ENCODE results near the gene MN1. TPM values are rescaled to one million over a fixed set of nuclear protein-coding genes. Genes with fewer than 3 reads are reported as not detected.

Gene MN1
- total RNA-seq, 4 donors from 2014 or later = 2.0 to 9.7 (median 8.2) TPM

DNA sequence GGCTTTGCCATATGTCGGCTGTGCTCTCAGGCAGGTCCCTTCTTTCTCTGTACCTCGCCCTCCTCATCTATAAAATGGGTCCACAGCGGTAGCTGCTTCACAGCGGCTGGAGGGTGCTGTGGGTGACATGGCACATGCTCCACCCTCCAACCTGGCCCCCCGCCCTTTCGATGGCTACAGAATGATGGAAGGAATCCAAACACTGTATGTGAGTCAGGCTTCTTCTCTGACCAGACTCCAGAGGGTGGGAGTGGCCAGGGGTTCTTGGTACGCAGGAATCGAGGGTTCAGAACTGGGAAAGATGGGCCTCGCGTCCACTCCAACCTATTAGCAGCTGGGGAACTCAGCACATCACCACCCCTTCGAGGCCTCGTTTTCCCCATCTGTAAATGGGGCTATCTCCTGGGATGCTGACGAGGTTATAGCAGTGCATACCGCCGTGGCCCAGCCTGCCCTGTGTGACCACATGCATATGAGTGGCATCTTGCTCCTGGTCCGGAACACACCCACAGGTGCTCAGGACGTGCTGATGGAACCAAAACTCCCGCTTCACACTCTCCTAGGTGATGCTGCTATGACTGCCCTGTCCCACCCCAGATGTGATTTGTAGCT, 26.4 kb downstream of the MN1 start:
- Histone ChIP-seq H3K9me3 (no peaks in the 10 kb centered on the region), H3K4me3 (no peak overlapping the region), H3K36me3 (no peaks in the 10 kb centered on the region), H3K4me1 (no peaks in the 10 kb centered on the region), H3K27me3 (no peaks in the 10 kb centered on the region), H3K27ac (no peak overlapping the region)
- no peak for DNase-seq
- intact Hi-C loops (cut with DNase I; ENCODE audit: low total_unique reads) = no loop called here
- TF ChIP-seq POLR2A (IDR thresholded peaks at IDR 0.05) = no peak
- TF ChIP-seq, protein P1, sequence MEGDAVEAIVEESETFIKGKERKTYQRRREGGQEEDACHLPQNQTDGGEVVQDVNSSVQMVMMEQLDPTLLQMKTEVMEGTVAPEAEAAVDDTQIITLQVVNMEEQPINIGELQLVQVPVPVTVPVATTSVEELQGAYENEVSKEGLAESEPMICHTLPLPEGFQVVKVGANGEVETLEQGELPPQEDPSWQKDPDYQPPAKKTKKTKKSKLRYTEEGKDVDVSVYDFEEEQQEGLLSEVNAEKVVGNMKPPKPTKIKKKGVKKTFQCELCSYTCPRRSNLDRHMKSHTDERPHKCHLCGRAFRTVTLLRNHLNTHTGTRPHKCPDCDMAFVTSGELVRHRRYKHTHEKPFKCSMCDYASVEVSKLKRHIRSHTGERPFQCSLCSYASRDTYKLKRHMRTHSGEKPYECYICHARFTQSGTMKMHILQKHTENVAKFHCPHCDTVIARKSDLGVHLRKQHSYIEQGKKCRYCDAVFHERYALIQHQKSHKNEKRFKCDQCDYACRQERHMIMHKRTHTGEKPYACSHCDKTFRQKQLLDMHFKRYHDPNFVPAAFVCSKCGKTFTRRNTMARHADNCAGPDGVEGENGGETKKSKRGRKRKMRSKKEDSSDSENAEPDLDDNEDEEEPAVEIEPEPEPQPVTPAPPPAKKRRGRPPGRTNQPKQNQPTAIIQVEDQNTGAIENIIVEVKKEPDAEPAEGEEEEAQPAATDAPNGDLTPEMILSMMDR (IDR thresholded peaks at IDR 0.05) = no peak

DNA sequence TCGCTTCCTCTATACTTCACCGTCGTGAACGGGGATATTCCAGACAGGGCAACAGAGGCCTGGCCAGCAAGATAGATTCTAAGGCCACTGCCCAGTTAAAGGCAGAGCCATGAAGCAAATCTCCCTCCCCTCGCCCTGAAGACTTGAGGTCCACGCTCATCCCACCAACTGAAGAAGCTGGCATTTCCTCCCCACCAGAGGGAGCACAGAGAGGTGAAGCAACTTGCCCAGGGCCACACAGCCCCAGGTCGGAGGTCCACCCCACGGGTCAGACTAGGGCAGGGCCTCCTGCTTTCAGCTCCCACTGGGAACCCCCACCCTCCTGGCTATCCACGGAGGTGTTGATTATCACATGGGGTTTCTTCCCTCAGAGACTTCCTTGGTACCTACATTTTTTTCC, 27.4 kb downstream of the MN1 start:
- H3K9me3 ChIP-seq = no peaks in the 10 kb centered on the region
- H3K27me3 ChIP-seq = no peaks in the 10 kb centered on the region
- intact Hi-C loops (cut with DNase I; ENCODE audit: low total_unique reads) = no loop called here
- TF ChIP-seq, protein P1 (IDR thresholded peaks at IDR 0.05) = no peak
- no peak for TF ChIP-seq POLR2A (IDR thresholded peaks at IDR 0.05)
- no peak overlapping the region for H3K4me3 ChIP-seq
- H3K4me1 ChIP-seq = no peaks in the 10 kb centered on the region
- H3K27ac ChIP-seq = no peak overlapping the region
- no peaks in the 10 kb centered on the region for H3K36me3 ChIP-seq
- DNase-seq = no peak

DNA sequence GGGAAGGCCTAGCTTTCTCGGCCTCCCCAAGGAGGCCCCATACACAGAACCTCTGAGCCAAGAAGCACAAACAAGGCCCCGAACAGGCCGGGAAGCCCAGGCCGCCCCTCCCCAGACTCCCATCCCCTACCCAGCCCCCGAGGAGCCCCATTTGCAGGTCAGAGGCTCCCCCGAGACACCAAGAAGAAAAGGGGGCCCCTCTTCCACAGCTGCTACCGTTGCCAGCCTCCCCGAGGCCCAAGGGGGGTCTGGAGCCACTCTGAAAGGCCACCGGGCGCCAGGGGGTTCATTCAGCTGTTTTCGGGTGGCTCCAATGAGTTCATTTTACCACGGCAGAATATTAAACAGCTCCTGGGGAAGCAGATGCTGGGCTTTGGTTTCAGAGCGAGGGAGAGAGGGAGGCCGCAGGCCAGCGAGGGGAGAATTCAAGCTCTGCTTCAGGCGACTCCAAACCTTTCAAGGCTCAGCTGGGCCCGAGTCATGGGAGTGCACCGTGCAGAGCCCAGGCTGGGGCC, 28.5 kb downstream of the MN1 start:
- H3K4me1 ChIP-seq = no peaks in the 10 kb centered on the region
- no peaks in the 10 kb centered on the region for H3K36me3 ChIP-seq
- no peaks in the 10 kb centered on the region for H3K9me3 ChIP-seq
- DNase-seq = no peak
- TF ChIP-seq, protein P1 (IDR thresholded peaks at IDR 0.05) = no peak
- TF ChIP-seq POLR2A (IDR thresholded peaks at IDR 0.05) = no peak
- no peak overlapping the region for H3K4me3 ChIP-seq
- no peak overlapping the region for H3K27ac ChIP-seq
- intact Hi-C loops (cut with DNase I; ENCODE audit: low total_unique reads) = no loop called here
- no peaks in the 10 kb centered on the region for H3K27me3 ChIP-seq

DNA sequence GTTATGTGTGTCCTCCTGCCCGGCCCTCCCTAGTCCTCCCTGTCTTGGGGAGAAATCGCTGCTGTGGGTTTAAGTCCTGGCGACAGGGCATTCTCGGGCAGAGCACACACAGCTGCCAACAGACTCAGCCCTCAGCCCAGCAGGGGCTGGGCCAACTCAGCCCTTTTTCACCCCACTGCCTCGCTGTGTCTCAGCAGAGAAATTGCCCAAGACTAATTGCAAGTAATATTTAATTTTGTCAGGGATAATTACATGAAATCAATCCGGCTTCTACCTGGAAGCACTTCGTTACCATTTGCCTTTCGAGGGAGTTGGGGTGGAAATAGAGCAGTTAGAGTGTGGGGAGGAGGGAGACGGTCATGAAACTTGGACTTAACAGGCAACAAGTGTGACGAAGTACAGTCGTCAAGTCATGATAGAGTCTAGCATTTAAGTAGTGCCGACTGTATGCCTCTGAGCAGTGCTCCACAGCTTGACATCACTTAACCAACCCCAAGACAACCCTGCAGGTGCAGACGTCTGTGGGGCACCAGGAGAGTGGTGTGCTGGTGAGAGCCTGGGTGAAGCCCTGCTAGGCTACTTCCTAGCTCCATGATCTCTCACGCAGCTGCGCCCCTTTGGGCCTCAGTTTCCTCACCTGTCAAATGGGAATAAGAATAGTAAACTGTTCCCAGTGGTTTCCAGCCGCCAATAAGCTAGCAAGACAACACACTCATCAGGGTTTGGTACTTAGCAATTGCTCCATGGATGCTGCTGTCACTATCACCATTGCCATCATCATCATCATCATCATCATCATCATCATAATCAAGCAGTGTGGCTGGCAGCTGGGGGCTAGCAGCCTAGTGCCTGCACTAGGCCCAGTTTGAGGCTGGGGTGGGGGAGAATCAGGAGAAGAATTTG, 29.2 kb downstream of the MN1 start:
- no peak for DNase-seq
- intact Hi-C loops (cut with DNase I; ENCODE audit: low total_unique reads) = no loop called here
- Histone ChIP-seq H3K36me3 (no peaks in the 10 kb centered on the region), H3K4me3 (no peak overlapping the region), H3K27ac (no peak overlapping the region), H3K4me1 (no peaks in the 10 kb centered on the region), H3K9me3 (no peaks in the 10 kb centered on the region), H3K27me3 (no peaks in the 10 kb centered on the region)
- TF ChIP-seq POLR2A (IDR thresholded peaks at IDR 0.05) = no peak
- TF ChIP-seq, protein P1 (IDR thresholded peaks at IDR 0.05) = no peak

DNA sequence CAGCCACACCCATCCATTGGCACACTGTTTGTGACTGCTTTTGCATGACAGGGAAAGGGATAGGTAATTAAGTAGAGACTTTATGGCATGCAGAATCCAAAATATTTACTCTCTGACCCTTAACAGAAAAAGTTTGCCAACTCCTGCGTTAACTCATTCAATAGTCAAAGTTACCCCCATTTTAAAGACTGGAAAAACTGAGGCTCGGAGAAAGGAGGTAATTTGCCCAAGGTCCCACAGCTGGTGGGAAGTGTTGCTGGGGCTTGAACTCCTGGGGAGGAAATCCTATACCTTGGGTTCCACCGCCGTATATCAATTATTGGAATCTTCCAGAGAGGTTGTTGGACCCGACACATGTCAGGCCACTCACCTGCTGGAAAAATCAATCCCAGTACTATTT, 29.9 kb downstream of the MN1 start:
- H3K4me3 ChIP-seq = no peak overlapping the region
- no peaks in the 10 kb centered on the region for H3K4me1 ChIP-seq
- TF ChIP-seq, protein P1 (IDR thresholded peaks at IDR 0.05) = no peak
- no peak for TF ChIP-seq POLR2A (IDR thresholded peaks at IDR 0.05)

More for the DNA sequence above, 29.9 kb downstream of the MN1 start:
- no peak overlapping the region for H3K27ac ChIP-seq
- intact Hi-C loops (cut with DNase I; ENCODE audit: low total_unique reads) = no loop called here
- no peak for DNase-seq
- H3K9me3 ChIP-seq = no peaks in the 10 kb centered on the region
- H3K36me3 ChIP-seq = no peaks in the 10 kb centered on the region
- no peaks in the 10 kb centered on the region for H3K27me3 ChIP-seq

Data from uterus (tissue), 4 donors.